HepG2 (cell line): ENCODE data around the gene LAMP2. TPM values are rescaled to one million over a fixed set of nuclear protein-coding genes. Genes with fewer than 3 reads are reported as not detected.

Experiments used
- HMG20A ChIP-seq: IDR thresholded peaks from 2 replicates; pipeline ENCODE4 v1.6.1; 2016; ENCODE audit warnings: borderline replicate concordance
- HOXA3 ChIP-seq: sonication (generic); formaldehyde crosslinking; IDR thresholded peaks from 2 replicates; pipeline ENCODE4 v1.5.0; 2020; ENCODE audit warnings: missing genetic modification reagents
- IRX3 ChIP-seq: sonication (generic); formaldehyde crosslinking; IDR thresholded peaks from 2 replicates; pipeline ENCODE4 v1.8.1; 2023; ENCODE audit warnings: mild to moderate bottlenecking, low read depth, missing genetic modification reagents, borderline replicate concordance
- MAFK ChIP-seq, 2 experiments: IDR thresholded peaks in 1 of 2; conservative IDR thresholded peaks in 1 of 2; 2 replicates each; pipeline ENCODE4 v1.6.1; 2011; ENCODE audit warnings: improper control_type of control experiment in 2 of 2, low read length in 2 of 2
- RBFOX2 ChIP-seq: fragments of 200-400 bp; formaldehyde crosslinking; IDR thresholded peaks from 2 replicates; pipeline ENCODE4 v1.6.1; 2017; ENCODE audit warnings: low read depth, mild to moderate bottlenecking, low read length
- RBM39 ChIP-seq: fragments of 200-400 bp; formaldehyde crosslinking; IDR thresholded peaks from one replicate; pipeline ENCODE4 v1.6.1; 2018; ENCODE audit warnings: antibody characterized with exemption, mild to moderate bottlenecking, low read depth, low read length; ENCODE audit not compliant: poor library complexity, severe bottlenecking
- SAP130 ChIP-seq: IDR thresholded peaks from 2 replicates; pipeline ENCODE4 v1.6.1; 2016; ENCODE audit warnings: low read depth
- ZBTB38 ChIP-seq: sonication (generic); formaldehyde crosslinking; IDR thresholded peaks from 2 replicates; pipeline ENCODE4 v1.5.1; 2020; ENCODE audit warnings: mild to moderate bottlenecking, missing genetic modification reagents
- ZBTB7B ChIP-seq: sonication (generic); formaldehyde crosslinking; IDR thresholded peaks from 2 replicates; pipeline ENCODE4 v1.4.0; 2020; ENCODE audit warnings: missing genetic modification reagents
- ZMYM4 ChIP-seq: sonication (generic); formaldehyde crosslinking; IDR thresholded peaks from 2 replicates; pipeline ENCODE4 v1.8.1; 2023; ENCODE audit warnings: mild to moderate bottlenecking, missing genetic modification reagents
- ZNF564 ChIP-seq: sonication (generic); formaldehyde crosslinking; IDR thresholded peaks from 2 replicates; pipeline ENCODE4 v1.8.1; 2023; ENCODE audit warnings: mild to moderate bottlenecking, missing genetic modification reagents
- ZNF772 ChIP-seq: sonication (generic); formaldehyde crosslinking; IDR thresholded peaks from 2 replicates; pipeline ENCODE4 v1.5.0; 2020; ENCODE audit warnings: mild to moderate bottlenecking, missing genetic modification reagents
- polyA plus RNA-seq, 8 experiments: library from polyadenylated mRNA; depleted of rRNA in 3 of 8; stranded (reverse) in 7 of 8; unstranded in 1 of 8; fragments of >200 nt; fragmentation: Illumina TruSeq in 4 of 8; extraction: Trizol in 4 of 8; gene quantifications; 2 replicates each; pipeline versions ENCODE4 v1.2.1 to v1.2.3, GENCODE V29; 2011 to 2016; ENCODE audit warnings: low read depth in 4 of 8, missing spikeins in 1 of 8, mixed read lengths in 1 of 8; ENCODE audit not compliant: insufficient read depth in 1 of 8
- total RNA-seq, 5 experiments: library from RNA; depleted of rRNA; stranded (reverse); fragments of >200 nt; fragmentation: Illumina TruSeq; extraction: Trizol; gene quantifications; 2 replicates each; pipeline ENCODE4 v1.2.3, GENCODE V29; 2016; ENCODE audit warnings: low read depth in 1 of 5
- TF ChIP-seq, protein P1 (sequence below): sonication (generic); formaldehyde crosslinking; IDR thresholded peaks from 2 replicates; pipeline ENCODE4 v1.5.1; 2020; ENCODE audit warnings: mild to moderate bottlenecking, missing genetic modification reagents, moderate library complexity
- TF ChIP-seq, protein P2 (sequence below): sonication (generic); formaldehyde crosslinking; IDR thresholded peaks from 2 replicates; pipeline ENCODE4 v1.5.1; 2020; ENCODE audit warnings: missing genetic modification reagents, mild to moderate bottlenecking, borderline replicate concordance
- TF ChIP-seq, protein P3 (sequence below): IDR thresholded peaks from 2 replicates; pipeline ENCODE4 v1.6.1; 2016; ENCODE audit warnings: low read depth, control low read depth
- TF ChIP-seq, protein P4 (sequence below): sonication (generic); formaldehyde crosslinking; IDR thresholded peaks from 2 replicates; pipeline ENCODE4 v1.4.0; 2020; ENCODE audit warnings: missing genetic modification reagents, mild to moderate bottlenecking, borderline replicate concordance
- TF ChIP-seq, protein P5 (sequence below): sonication (generic); formaldehyde crosslinking; IDR thresholded peaks from 2 replicates; pipeline ENCODE4 v1.8.1; 2023; ENCODE audit warnings: mild to moderate bottlenecking, moderate library complexity, missing genetic modification reagents

LAMP2 gene
- total and polyA plus RNA-seq, 2 of the 13 experiments (the other 11 are each of a cell fraction or from before 2014, with no cell fraction given), result 127 to 170 TPM

DNA sequence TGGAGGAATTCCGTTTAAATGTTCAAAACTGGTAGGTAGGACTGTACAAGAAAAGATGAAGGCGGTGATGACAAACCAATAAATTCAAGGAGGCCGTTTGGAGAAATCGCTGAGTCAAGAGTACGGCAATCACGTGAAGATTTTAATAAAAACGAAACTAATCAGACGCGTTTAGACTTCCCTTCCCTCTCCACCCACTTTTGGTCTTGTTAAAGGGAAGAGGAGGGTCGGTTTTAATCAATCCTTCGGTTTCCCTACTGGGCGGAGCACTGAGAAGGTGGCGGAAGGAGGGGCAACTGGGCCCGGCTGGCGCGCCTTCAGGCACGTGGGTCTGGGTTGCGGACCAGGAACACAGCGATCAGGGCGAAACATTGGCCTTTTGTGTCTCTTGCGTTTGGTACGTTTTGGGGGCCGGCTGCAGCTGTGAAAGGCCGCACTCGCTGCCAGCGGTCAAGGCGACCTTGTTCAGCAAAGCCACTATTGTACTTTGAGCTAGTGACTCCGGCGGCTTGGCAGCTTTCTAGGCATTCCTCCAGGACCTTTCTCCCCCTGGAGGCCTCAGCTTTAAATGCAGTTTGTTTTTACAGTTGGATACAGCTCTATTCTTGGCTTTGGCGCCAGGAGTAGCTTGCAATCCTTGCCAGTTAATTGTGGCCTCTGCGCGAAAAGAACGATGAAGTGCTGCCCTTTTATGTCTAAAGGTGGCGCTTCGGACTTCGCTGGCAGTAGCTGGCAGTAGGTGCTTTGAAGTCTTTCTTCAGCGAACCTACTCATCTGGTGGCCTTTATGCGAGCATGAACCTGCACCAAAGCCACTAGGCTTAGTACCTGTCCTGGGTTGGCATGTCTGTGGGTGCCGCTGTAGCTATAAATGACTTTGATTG is 16.8 kb upstream of the LAMP2 start (continued):
- TF ChIP-seq, protein P1, sequence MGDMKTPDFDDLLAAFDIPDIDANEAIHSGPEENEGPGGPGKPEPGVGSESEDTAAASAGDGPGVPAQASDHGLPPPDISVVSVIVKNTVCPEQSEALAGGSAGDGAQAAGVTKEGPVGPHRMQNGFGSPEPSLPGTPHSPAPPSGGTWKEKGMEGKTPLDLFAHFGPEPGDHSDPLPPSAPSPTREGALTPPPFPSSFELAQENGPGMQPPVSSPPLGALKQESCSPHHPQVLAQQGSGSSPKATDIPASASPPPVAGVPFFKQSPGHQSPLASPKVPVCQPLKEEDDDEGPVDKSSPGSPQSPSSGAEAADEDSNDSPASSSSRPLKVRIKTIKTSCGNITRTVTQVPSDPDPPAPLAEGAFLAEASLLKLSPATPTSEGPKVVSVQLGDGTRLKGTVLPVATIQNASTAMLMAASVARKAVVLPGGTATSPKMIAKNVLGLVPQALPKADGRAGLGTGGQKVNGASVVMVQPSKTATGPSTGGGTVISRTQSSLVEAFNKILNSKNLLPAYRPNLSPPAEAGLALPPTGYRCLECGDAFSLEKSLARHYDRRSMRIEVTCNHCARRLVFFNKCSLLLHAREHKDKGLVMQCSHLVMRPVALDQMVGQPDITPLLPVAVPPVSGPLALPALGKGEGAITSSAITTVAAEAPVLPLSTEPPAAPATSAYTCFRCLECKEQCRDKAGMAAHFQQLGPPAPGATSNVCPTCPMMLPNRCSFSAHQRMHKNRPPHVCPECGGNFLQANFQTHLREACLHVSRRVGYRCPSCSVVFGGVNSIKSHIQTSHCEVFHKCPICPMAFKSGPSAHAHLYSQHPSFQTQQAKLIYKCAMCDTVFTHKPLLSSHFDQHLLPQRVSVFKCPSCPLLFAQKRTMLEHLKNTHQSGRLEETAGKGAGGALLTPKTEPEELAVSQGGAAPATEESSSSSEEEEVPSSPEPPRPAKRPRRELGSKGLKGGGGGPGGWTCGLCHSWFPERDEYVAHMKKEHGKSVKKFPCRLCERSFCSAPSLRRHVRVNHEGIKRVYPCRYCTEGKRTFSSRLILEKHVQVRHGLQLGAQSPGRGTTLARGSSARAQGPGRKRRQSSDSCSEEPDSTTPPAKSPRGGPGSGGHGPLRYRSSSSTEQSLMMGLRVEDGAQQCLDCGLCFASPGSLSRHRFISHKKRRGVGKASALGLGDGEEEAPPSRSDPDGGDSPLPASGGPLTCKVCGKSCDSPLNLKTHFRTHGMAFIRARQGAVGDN, result peak; percentile 95
- TF ChIP-seq HMG20A (CRISPR knock-in tag) (peak; percentile 44; the same call in 1 of the 2 replicates), IRX3 (CRISPR knock-in tag) (no peak), ZNF772 (peak; percentile 63; the same call in 1 of the 2 replicates), ZBTB7B (CRISPR knock-in tag) (peak; percentile 61; the same call in 1 of the 2 replicates), SAP130 (CRISPR knock-in tag) (peak; percentile 64), RBM39 (no peak), RBFOX2 (peak; percentile 58), ZMYM4 (peak; percentile 79), ZNF564 (CRISPR knock-in tag) (peak; percentile 50; the same call in 1 of the 2 replicates), ZBTB38 (peak; percentile 49; the same call in 1 of the 2 replicates), HOXA3 (CRISPR knock-in tag) (peak; percentile 68), MAFK (conservative IDR thresholded peaks at IDR 0.05 in 1 of 2, IDR thresholded peaks at IDR 0.05 in 1 of 2; ENCODE audit: low read length in 2 of 2) (peak; percentile 9 to 40; a peak in 1 of 4 replicates)
- TF ChIP-seq, protein P2, sequence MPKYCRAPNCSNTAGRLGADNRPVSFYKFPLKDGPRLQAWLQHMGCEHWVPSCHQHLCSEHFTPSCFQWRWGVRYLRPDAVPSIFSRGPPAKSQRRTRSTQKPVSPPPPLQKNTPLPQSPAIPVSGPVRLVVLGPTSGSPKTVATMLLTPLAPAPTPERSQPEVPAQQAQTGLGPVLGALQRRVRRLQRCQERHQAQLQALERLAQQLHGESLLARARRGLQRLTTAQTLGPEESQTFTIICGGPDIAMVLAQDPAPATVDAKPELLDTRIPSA (CRISPR knock-in tag), result no peak
- TF ChIP-seq, protein P3, sequence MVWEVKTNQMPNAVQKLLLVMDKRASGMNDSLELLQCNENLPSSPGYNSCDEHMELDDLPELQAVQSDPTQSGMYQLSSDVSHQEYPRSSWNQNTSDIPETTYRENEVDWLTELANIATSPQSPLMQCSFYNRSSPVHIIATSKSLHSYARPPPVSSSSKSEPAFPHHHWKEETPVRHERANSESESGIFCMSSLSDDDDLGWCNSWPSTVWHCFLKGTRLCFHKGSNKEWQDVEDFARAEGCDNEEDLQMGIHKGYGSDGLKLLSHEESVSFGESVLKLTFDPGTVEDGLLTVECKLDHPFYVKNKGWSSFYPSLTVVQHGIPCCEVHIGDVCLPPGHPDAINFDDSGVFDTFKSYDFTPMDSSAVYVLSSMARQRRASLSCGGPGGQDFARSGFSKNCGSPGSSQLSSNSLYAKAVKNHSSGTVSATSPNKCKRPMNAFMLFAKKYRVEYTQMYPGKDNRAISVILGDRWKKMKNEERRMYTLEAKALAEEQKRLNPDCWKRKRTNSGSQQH, result no peak
- TF ChIP-seq, protein P4, sequence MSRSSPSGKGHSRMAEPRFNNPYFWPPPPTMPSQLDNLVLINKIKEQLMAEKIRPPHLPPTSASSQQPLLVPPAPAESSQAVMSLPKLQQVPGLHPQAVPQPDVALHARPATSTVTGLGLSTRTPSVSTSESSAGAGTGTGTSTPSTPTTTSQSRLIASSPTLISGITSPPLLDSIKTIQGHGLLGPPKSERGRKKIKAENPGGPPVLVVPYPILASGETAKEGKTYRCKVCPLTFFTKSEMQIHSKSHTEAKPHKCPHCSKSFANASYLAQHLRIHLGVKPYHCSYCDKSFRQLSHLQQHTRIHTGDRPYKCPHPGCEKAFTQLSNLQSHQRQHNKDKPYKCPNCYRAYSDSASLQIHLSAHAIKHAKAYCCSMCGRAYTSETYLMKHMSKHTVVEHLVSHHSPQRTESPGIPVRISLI, result 0 out of 2 replicates have a peak, but pooled peaks have one; percentile 29
- TF ChIP-seq, protein P5, sequence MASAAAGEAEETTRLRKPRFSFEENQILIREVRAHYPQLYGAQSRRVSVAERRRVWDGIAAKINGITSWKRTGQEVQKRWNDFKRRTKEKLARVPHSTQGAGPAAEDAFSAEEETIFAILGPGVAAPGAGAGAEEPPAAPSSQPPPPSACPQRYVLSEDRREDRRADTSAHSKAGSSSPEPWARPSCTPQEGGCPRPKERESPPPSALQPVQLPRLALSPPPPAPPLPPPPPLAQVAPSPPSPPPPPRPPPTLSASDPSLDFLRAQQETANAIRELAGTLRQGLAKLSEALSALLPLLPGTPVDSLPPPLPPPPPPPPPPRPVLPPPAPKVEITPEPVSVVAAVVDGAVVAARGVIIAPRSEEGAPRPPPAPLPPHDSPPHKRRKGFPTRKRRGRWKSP (CRISPR knock-in tag), result peak; percentile 70; the same call in 1 of the 2 replicates
